NCI-H446 (cell line): ENCODE data around the gene FARP2.

Source experiments
- DNase-seq, 2 experiments: peaks; one replicate each; lab custom pipeline; 2025; lab: John Stamatoyannopoulos, UW

FARP2 gene

DNA sequence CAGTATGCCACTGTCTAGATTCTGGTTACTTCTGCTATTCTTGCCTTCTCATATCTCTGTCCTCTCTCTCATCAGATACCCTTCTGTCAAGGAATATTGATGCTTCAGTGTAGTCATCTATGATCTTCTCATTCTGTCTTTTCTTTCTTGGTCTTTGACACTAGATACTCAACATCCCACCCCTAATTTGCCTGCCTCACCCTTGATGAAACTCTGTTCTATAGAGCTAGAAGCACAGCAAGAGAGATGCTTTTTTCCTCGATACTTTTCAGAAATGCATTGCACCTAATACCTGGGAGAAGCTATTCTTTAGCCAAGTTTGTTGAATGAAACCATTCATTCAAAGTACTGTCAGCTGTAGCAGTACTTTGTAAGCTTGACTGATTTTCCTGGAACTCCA lies 30.8 kb upstream of the FARP2 start:
- DNase-seq: no peak

DNA sequence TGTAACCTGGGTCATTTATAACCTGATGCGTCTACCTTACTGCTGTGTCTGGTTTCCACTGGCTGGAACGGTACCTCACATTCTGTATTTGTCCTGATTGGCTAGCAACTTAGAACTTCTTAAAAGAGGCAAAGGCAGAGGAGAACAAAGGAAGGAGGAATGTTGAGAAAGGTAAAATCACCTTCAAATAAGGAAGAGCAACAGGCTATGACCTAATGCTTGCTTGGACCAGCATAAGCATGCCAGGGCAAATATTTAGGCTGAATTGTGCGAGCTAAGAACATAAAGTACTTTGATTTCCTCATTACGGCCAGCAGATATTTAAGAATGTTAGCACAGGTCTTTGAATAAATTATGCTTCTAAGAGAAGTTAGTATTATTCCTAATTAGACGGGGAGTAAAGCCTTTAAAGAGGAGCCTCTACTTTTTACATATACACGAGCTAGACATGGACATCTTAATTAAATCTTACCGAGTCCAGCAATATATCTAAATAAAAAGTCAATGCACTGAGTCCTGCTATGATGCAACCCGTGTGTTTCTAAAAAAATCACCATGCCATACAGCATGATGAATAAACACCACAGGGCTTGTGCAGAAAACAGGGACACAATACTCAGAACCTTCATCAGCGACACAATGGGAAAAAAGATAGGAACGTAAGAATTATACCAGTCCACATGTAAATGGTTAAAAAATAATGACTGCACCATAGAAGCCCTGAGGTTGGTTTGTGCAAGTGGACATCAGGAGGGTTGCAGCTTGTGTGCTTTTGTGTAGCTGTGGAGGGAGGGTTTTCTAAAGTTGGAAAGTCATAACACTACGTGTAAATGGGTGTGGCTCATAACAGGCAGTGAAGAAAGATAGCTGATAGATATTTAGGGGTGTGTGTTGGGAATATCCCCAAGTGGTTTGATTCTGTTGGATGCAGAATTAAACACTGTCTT lies 26.1 kb upstream of the FARP2 start:
- DNase-seq: no peak

DNA sequence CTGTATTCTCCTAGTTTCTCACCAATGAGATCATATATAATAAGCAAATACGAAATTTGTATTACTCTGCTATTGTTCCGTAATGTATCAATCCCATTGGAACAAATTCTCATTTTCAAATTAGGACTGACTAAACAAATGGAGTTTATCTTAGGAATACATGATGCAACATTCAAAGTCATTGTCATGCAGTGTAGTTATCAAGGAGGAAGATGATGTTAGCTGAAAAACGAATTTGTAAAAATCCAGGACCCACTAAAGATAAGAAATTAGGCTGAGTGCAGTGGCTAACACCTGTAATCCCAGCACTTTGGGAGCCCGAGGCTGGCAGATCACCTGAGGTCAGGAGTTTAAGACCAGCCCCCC lies 25.5 kb upstream of the FARP2 start:
- DNase-seq: no peak

DNA sequence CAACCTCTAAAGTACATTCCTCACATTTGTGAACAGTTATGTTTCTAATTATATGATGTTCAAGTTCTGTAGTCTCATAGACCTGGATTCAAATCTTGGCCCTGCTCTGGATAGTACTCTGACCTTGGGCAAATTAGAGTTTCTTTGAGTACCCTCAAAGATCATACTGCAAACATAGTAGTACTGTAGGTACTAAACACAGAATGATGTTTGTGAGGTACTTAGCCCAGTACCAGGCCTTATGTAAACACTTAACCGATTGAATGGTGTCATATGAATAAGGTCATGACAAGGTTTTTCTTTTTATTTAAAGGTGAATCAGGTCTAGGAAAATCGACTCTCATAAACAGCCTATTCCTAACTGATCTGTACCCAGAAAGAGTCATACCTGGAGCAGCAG lies 21.3 kb upstream of the FARP2 start:
- no peak for DNase-seq

DNA sequence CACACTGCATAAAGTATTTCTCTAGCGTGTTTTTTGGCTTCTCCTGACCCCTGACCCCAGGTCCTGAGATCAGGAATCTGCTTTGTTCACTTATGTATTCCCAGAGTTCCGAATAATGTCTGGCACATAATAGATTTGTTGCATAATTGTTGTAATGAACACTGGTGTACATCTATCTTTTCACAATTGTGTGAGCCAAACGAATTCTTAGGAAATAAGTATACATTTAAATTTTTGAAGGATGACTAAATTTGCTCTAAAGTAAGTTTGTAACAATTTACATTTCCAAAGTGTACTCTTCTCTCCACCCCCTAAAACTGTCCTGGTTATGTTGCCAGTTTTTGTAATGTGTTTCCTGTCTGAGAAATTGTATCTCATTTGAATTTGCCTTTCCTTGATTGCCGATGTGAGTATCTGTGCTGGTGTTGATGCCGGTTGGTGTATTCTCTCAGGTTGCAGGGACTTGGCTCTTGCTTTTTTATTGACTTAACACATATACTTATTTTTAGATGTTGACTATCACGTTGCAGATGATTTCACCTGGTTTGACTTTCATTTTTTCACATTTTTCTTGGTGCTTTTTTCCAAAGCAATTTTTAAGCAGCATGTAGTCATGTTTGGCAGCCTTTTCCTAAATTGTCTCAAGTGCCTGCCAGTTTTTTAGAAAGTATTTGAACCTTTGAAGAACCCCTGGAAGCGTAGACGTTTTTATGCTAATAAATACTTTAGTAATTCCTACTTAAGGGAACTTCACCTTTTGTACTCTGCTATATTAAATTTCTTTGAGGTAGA lies 16.1 kb upstream of the FARP2 start:
- no peak for DNase-seq

DNA sequence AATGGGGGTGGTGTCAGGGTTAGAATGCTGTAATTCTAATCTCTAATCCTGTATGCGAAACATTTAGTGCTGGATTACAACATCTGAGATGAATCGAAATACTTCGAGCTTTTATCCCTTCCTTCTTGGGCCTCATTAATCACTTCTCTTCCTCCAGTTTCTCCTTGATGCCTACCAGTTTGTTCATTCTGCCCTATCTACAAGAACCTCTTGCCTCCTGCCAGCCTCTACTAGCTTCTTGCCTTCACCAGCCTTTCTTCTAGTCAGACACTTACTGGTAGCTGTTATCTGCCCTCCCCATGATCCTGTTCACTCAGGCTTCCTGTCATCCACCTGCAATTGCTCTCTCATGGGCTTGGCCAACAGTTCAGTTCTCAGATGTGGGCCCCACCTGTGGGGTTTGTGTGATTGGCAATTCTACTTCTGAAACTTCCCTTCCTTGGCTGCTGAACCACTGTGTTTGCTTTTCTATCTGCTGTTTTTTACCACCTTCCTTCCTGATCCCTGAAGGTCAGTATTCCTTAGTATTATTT lies 15.4 kb upstream of the FARP2 start:
- DNase-seq: no peak

DNA sequence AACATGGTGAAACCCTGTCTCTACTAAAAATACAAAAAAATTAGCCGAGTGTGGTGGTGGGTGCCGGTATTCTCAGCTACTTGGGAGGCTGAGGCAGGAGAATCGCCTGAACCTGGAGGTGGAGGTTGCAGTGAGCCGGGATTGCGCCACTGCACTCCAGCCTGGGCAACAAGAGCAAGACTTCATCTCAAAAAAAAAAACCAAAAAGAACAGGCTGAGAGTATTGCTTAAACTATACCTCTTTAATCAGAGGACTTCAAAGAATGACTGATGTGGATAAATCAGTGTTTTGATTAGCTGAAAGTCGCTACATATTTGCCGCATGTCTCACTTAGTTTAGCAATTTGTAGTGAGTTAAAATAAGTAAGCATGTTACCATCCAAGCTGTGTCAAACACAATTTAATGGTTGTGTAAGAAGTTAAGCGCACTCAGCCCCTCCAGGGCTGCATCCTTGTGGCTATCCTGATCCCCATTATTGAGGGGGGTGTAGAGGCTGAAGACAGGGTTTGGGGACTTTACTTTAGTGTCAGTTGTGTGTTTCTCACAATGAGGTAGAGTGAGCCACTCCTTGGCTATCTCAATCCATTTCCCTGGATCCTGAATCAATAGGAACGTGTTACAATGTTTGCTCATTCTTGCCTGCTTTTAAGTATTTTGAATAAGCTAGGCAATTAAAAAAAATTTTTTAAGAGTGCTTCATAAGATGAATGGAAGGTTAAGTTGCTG lies 11.0 kb upstream of the FARP2 start:
- no peak for DNase-seq

DNA sequence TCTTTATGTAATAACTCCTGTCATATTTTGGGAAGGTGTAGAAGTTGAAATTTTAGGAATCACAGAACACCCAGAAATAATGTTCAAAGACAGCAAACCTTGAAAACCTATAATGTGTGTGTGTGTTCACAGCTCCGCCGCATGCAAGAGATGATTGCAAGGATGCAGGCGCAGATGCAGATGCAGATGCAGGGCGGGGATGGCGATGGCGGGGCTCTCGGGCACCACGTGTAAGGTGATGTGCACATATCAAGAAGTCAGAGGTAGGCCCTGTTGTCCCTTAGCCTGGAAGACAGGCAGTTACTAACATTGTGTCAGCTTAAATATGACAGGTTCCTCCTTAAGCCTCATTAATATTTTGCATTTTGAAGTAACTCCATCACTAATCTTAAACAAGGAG lies 6.1 kb upstream of the FARP2 start:
- DNase-seq: no peak

DNA sequence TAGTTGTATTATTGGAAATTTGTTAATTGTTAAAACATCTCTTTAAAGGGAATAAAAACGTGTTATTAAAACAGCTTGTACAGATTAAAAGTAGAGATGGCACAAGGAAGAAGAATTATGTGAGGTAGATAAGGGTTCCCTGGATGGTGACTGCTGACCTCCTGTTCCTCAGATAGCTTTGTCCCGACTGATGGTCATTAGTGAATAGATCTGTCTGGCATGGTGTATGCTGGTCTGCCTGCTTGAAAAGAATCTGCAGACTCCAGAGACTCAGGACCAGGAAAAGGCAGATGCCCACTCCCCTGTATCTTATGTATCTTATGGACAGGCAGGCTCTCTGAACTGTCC lies 5.6 kb upstream of the FARP2 start:
- DNase-seq: no peak

DNA sequence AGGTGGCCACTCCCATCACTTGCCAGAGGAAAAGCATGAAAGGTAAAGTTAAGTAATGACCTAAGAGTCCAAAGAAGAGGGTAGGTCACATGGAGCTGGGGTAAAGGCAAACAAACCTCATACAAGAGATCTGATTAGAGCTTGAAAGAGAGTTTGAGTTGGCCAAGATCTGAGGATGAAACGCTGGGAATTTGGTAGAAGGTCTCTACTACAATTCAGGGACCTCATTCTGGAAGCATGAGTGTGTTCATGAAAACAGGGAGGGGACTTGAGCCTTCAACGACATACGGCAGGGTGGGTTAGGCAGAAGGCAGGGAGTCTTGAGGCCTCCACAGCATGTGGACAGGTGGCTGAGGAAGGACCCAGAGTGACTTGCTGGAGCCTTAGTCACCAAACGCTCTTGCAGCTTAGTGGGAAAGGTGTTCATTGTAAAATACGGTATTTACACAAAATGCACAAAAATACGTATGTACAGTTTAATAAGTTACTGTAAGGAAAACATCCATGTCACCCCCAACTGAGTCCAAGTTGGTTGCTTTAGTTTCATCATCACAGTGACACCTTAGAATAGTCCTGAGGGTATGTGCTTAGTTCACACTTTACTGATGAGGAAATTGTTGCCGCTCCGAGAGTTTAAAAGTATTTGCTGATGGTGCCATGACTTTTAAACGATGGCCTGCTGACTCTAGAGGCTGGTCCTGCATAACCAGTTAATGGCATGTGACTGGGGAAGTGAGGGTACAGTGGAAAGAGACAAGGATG lies 5.0 kb upstream of the FARP2 start:
- DNase-seq: no peak

DNA sequence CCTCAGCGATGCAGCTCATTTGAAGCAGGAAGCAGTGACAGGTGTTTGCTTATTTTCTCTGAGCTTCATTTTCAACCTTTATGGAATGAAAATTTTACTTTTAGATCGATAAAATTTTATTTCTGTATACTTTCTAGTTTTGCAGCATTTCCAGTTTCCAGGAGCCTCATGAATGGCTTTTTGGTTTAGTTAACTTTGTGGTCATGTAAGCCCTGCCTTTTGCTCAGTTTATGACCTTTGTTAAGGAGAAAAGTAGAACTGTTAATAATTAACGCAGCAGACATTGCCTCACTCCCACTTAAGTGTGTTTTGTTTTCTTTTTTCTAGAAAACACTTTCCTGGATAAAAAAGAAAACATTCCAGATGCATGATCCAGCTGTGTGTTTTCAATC lies 4.4 kb upstream of the FARP2 start:
- DNase-seq: no peak

DNA sequence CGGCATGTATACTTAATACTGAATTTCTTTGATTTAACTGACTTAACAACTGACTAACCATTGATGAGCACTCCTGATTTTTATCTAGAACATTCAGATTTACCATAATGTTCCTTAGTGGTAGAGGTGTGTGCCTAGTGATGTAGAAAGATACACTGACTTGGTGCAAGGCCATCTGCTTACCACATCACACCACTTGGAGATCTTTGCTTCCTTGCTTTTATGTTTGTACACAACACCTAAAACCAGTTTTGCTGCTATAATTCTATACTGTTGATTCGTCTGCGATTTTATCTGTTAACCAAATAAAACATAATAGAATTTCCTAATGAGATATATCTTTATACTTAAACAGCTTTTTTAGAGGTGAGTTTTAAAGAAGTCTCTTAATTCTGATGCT lies 3.9 kb upstream of the FARP2 start:
- no peak for DNase-seq

DNA sequence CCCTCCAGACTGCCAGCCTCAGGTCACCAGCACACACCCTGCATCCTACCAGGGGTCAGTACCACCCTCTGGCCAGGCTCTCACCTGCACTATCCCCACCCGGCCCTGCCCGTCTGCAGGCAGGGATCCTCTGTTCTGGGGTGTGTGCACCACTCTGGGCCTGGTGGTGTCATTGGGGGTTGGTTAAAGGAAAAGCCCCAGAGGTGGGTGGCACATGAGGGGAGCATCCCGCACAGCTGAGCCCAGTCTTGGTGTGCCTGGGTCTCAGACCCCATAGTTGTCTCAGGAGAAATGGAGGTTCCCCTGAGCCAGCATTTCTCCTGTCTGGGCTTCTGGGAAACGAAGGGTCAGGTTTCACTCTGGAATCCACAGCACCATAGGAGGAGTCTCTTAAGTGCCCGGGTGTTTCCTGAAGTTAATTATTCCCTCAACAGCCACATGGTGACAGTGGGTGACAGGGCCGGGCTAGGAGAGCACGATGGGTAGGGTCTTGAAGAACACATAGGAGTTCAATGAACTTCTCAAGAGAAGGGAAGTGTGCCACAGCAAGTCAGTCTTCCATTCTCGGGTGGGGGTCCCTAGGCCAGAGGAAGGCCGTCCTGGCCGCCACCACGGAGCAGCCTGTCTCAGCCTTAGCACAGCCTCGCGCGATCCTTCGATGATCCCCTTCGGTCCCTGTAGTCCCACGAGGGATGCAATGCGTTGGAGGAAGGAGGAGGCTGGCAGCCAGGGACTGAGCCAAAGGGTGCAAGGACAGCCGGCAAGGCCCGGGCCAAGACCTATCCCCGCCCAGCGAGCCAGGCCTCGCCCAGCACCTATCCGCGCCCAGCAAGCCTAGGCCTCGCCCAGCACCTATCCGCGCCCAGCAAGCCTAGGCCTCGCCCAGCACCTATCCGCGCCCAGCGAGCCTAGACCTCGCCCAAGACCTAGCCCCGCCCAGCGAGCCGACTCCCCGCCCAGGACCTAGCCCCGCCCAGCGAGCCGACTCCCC lies 1.1 kb upstream of the FARP2 start:
- DNase-seq: peak in 1 of 2 experiments; percentile 64

DNA sequence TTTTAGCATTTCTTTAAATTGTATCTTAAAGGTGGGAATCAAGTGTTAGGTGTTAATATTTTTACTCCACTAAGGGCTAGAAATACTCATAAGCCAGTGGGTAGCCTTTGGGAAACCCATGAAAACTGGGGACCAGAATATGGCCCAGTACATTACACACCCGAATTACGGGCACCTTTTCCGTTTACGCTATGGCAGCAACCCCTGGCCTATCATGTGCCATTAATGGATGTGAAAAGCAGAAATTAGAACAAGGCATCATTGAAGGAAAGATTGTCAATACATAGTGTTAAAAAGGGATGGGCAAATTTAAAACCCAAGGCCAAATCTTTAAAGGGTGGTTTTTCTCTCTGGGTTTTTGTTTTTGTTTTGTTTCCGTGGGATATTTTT lies 781 bp downstream of the FARP2 start:
- DNase-seq: peak in 1 of 2 experiments; percentile 29

DNA sequence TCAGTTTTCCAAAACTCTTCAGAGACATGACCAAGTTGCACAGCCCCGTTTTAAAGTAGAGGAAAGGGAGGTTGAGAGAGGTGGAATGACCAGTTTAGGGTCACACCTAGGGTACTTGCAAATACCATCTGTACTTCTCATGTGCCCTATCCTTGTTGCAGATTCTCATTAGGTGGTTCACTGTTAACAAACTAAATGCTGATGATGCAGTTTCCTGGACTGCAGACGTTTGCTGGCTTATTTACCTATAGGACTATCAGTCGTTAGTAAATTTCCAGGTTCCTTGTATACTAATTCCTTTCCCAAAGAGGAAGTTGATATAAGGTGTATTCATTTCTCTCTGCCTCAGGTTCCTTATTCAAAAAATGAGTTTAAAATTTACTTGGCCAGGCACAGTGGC lies 1.4 kb downstream of the FARP2 start:
- no peak for DNase-seq

DNA sequence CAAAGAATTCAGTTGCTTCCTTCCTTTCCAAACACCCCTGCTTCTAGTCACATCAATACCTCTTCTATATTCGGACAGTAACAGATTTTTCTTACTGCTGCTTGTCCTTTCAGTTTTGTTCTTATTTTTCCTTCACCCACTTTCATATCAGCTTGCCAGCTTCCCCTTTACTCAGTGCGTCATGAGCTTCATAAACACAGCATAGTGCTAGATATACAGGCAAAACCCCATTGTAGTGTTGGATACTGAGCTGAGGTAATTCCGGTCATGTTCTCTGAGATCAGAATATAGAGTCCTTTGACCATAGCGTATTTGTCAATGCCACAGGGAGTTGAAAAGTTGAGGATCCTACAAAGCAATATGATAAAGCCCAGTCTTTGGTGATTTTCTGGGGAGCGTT lies 2.4 kb downstream of the FARP2 start:
- DNase-seq: no peak

DNA sequence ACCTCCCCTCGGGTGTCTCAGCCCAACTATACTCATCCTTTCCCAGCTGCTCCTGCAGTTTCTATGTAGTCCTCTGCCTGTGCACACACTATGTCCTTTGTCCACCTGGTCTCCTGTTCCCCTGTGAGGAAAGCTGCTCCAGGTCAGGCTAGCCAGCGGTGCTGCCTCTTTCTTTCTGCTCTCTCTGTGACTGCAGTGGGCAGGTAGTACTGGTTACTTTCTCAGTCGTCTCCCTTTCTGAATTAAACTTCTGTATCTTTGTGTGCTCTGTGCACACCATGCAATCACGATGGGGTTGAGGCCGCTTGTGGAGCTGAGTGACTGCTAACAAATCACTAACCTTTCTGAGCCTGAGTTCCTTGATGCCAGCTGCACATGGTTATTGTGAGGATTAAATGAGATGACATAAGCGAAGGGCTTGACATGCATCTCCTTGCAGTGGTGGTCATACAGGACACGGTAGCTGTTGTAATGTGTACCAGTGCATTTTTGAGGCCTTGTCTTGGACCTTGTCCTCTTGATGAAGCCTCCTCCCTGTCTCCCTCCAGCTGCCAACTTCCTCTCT lies 3.5 kb downstream of the FARP2 start:
- no peak for DNase-seq

DNA sequence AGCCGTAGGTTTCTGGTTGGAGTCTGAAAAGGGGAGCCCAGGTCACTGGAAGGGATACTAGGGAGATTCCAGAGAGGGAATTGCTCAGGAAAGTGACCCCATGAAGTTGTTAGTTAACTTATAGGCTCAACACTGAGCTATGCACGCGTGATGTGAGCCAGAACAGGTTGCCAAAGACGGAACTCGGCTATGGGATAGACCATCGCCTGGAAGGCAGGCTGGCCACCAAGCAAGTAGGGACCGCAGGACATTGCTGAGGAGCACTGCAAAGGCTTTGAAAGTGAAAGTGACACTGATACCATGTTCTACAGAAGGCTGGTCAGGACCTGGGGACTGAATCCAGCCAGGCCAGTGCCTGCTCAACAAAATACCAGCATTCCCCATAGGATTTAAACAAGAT lies 7.3 kb downstream of the FARP2 start:
- no peak for DNase-seq

DNA sequence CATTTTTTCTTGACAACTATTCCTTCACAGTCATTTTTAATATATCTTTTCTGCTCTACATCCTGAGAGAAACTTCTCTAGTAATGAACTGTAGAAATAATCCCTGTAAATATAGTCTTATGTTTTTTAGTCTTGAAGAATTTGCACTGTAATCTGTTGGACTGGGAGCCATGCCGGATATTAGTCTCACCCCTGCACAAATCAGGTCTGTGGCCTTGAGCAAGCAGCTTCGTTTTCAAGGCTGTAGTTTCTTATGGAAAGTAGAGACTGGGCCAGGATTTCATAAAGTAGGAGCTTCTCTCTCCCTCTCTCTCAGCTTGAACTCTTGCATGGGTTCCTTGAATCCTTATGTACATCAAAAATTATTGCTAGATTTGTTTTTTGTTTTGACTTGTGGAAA lies 8.7 kb downstream of the FARP2 start:
- DNase-seq: no peak

DNA sequence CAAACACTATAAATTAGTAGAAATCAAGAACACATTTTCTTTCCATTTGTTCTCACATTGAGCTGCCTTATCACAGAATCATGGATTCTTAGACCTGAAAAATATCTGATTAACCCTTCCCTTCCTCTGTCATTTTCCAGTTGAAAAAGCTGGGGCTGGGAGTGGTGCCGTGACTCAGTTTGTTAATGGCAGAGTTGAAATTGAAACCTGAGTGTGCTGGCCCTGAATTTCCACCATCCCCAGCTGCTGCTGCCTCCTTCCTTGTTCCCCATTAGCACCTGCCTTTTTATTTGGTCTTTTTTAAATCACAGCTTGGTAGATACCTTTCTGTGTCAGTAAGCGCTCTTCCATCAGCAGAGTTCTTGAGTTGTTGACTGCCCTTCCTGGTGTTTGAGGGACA lies 10.6 kb downstream of the FARP2 start:
- no peak for DNase-seq
